Measurements from ENCODE around the gene PRKCE. TPM values are rescaled to one million over a fixed set of nuclear protein-coding genes. Genes with fewer than 3 reads are reported as not detected.
A peak's percentile ranks its signal among the peaks of the same experiment; 100 is the strongest.

The PRKCE gene
- total and polyA plus RNA-seq, 7 donors = 3.0 to 21.9 (median 15.8) TPM

DNA sequence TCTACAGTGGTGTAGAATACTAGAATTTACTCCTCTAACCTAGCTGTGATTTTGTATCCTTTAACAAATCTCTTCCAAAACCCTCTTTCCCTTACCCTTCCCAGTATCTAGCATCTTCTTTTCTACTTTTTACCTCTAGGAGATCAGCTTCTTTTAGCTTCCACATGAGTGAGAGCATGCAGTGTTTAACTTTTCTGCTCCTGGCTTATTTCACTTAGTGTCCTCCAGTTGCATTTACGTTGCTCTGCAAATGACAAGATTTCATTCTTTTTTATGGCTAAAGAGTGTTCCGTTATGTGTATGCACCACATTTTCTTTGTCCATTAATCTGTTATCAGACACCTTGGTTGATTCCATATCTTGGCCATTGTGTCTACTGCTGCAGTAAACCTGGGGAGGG lies 228.5 kb downstream of the PRKCE start:
- H3K4me3 ChIP-seq = no peak overlapping the region
- no peaks in the 10 kb centered on the region for H3K27me3 ChIP-seq
- 97% methylated on average over 2 of the region's 2 CpGs for whole genome bisulfite sequencing, 2 donors
- DNase-seq = no peak
- peaks cover 0 to 9% (median 2%) of the 10 kb centered on the region in 4 donors for H3K9me3 ChIP-seq
- intact Hi-C loops (cut with DNase I) = loop anchor here (5.0 kb wide), 1 partner anchor 113 kb away; no protein-coding TSS in a partner anchor
- H3K27ac ChIP-seq = peak overlapping the region in 3 of 4 donors; percentile 48 to 70 (median 66)
- H3K36me3 ChIP-seq = no peaks in the 10 kb centered on the region
- TF ChIP-seq EP300 (IDR thresholded peaks at IDR 0.05) (no peak), POLR2AphosphoS5 (IDR thresholded peaks at IDR 0.05) (peak; percentile 53 to 69 (median 60)), POLR2A (IDR thresholded peaks at IDR 0.05) (no peak)
- TF ChIP-seq, protein P1, sequence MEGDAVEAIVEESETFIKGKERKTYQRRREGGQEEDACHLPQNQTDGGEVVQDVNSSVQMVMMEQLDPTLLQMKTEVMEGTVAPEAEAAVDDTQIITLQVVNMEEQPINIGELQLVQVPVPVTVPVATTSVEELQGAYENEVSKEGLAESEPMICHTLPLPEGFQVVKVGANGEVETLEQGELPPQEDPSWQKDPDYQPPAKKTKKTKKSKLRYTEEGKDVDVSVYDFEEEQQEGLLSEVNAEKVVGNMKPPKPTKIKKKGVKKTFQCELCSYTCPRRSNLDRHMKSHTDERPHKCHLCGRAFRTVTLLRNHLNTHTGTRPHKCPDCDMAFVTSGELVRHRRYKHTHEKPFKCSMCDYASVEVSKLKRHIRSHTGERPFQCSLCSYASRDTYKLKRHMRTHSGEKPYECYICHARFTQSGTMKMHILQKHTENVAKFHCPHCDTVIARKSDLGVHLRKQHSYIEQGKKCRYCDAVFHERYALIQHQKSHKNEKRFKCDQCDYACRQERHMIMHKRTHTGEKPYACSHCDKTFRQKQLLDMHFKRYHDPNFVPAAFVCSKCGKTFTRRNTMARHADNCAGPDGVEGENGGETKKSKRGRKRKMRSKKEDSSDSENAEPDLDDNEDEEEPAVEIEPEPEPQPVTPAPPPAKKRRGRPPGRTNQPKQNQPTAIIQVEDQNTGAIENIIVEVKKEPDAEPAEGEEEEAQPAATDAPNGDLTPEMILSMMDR (IDR thresholded peaks at IDR 0.05) = no peak
- peaks cover 0 to 56% (median 55%) of the 10 kb centered on the region in 4 donors for H3K4me1 ChIP-seq

DNA sequence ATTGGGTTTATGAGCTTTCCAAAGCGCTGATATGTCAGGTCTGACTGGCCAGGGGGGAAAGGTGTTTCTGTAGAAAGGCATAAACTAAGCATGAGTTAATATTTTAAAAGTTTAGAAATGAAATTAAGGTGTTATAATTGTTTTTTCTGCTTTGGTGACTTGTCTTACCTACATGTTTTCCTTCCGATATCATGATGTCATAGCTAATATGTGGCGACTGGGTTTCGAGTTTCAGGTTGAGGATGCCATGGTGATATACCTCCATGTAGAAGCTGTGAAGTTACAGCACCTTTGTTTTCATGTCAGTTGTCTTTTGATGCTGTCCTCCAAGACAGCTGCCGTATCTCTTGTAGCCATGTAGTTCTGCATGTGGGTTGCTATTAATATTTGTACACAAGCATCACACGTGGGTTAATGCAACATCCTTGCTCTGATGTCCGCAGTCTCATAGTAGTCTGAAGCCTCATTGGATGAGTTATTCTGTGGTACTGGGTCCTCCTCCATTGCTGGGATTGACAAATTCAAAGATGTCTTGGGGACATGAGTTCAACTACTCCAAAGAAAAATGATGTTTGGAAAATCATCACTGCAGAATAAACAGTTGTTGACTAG lies 230.6 kb downstream of the PRKCE start:
- WGBS, 2 donors = 93 to 97% methylated on average over 7 of the region's 7 CpGs
- H3K4me1 ChIP-seq = peaks cover 0 to 77% (median 76%) of the 10 kb centered on the region in 4 donors
- intact Hi-C loops (cut with DNase I) = loop anchor here (5.0 kb wide), 1 partner anchor 115 kb away; no protein-coding TSS in a partner anchor
- H3K4me3 ChIP-seq = no peak overlapping the region
- TF ChIP-seq, protein P1 (IDR thresholded peaks at IDR 0.05) = no peak
- TF ChIP-seq EP300 (IDR thresholded peaks at IDR 0.05) (no peak), POLR2A (IDR thresholded peaks at IDR 0.05) (no peak), POLR2AphosphoS5 (IDR thresholded peaks at IDR 0.05) (no peak)
- no peaks in the 10 kb centered on the region for H3K36me3 ChIP-seq
- H3K27me3 ChIP-seq = no peaks in the 10 kb centered on the region
- peak overlapping the region; percentile 61 to 88 (median 80) for H3K27ac ChIP-seq
- H3K9me3 ChIP-seq = peaks cover 0 to 1% (median 0%) of the 10 kb centered on the region in 4 donors
- DNase-seq = no peak

DNA sequence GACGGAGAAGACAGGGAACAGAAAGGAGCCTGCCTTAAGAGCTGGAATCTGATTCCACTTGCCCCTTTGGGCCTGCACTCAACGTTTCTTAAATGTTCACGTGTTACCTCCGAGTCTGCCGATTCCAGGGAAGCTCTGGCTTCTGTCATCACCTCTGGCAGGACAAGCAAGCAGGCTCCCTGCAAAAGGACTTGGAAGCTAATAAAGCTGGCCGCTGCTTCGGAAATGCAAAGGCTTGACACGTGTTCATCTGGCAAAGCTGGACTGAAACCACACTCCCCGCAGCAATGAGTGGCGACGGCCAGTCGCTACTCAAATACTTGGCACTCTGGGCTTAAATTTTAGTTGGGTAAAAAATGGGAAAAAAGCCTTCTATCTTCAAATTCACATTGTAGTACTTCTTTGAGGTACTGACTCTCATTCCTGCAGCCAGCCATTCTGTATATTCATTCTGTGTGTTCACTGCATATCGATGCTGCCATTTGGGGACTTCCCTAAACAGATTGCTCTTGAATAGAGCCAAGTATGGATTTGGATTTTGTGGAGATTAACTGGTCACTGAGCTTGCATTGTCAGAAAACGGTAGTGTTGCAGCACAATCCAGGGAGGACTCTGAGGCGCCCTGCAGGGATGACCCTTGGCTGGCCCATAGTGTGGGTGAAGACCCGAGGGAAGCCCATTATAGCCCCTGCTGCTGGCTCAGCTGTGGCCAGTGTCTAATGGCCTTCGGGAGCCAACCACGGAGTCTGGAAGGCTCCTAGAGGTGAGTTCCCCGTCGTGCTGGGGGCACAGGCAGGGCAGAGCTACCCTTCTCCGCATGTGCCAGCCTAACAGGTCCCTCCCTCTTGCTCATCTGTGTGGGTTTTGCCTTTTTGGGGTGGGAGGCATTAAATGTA lies 231.5 kb downstream of the PRKCE start:
- H3K36me3 ChIP-seq = no peaks in the 10 kb centered on the region
- TF ChIP-seq POLR2A (IDR thresholded peaks at IDR 0.05) (no peak), EP300 (IDR thresholded peaks at IDR 0.05) (peak; percentile 24 to 84 (median 70)), POLR2AphosphoS5 (IDR thresholded peaks at IDR 0.05) (peak; percentile 93 to 97 (median 96))
- TF ChIP-seq, protein P1 (IDR thresholded peaks at IDR 0.05) = no peak
- H3K4me3 ChIP-seq = no peak overlapping the region
- no peaks in the 10 kb centered on the region for H3K27me3 ChIP-seq
- intact Hi-C loops (cut with DNase I) = loop anchor here (5.0 kb wide), 1 partner anchor 116 kb away; no protein-coding TSS in a partner anchor
- peak overlapping the region; percentile 61 to 88 (median 80) for H3K27ac ChIP-seq
- DNase-seq = peak; percentile 95
- H3K9me3 ChIP-seq = no peaks in the 10 kb centered on the region
- peaks cover 0 to 86% (median 85%) of the 10 kb centered on the region in 4 donors for H3K4me1 ChIP-seq
- 82 to 87% methylated on average over 21 of the region's 21 CpGs for WGBS, 2 donors

DNA sequence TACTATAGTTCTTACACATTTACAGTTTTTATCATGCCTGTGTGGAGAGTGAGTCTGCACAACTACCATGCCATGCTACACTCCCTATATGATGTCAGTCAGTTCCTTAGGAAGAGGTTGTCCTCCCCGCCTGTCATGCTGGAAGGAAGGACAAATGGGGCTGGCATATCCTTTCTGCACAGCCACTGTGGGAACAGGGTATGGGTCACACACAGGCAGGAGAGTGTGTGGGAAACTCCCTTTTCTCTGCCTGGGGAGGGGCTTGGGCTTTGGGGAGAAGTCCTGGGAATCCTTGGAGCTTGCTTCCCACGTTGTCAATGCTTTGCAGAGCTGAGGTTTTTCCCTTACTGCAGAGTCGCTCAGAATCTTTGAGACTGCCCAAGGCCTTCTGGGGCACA lies 232.1 kb downstream of the PRKCE start:
- TF ChIP-seq, protein P1 (IDR thresholded peaks at IDR 0.05) = no peak
- TF ChIP-seq POLR2A (IDR thresholded peaks at IDR 0.05) (no peak), EP300 (IDR thresholded peaks at IDR 0.05) (no peak), POLR2AphosphoS5 (IDR thresholded peaks at IDR 0.05) (no peak)
- peak overlapping the region; percentile 64 to 88 (median 80) for H3K27ac ChIP-seq

More for the DNA sequence above, 232.1 kb downstream of the PRKCE start:
- H3K36me3 ChIP-seq = no peaks in the 10 kb centered on the region
- H3K4me3 ChIP-seq = no peak overlapping the region
- DNase-seq = no peak
- peaks cover 0 to 93% (median 91%) of the 10 kb centered on the region in 4 donors for H3K4me1 ChIP-seq
- 83 to 86% methylated on average over 3 of the region's 3 CpGs for WGBS, 2 donors
- no peaks in the 10 kb centered on the region for H3K27me3 ChIP-seq
- intact Hi-C loops (cut with DNase I) = loop anchor here (5.0 kb wide), 1 partner anchor 116 kb away; no protein-coding TSS in a partner anchor
- H3K9me3 ChIP-seq = no peaks in the 10 kb centered on the region

Measured in sigmoid colon (tissue), 7 donors.